Esophagus mucosa (tissue), 1 donor: Measurements from ENCODE around the gene PTGER2. TPM values are rescaled to one million over a fixed set of nuclear protein-coding genes. Genes with fewer than 3 reads are reported as not detected.

Experiments
- total RNA-seq: library from RNA; stranded (reverse); gene quantifications from one replicate; pipeline ENCODE4 v1.2.4, GENCODE V29; 2023
- donor health status: DM: yes; HTN: yes; CAD: no.

PTGER2 gene
- total RNA-seq, 1 donor from 2014 or later = 0.40 TPM

Other genes starting within 250 kb of the PTGER2 start
- 2.3 TPM for gene NID2, start 245.3 kb upstream of the PTGER2 start, total RNA-seq
- gene PTGDR, start 46.6 kb upstream of the PTGER2 start, total RNA-seq = not detected
- 3.5 TPM for gene TXNDC16, start 238.2 kb downstream of the PTGER2 start, total RNA-seq
- gene GPR137C, start 238.5 kb downstream of the PTGER2 start, total RNA-seq = 0.16 TPM